Measurements from ENCODE around the gene IL7R.
A peak's percentile ranks its signal among the peaks of the same experiment; 100 is the strongest.
"Not testable (repeated sequence)": the region's sequence is repeated elsewhere in the genome, so short reads cannot be mapped to it uniquely, and the experiment has no call there.

Gene IL7R

GRCh38 chr5:35838370-35839042 lies 18.2 kb upstream of the IL7R start:
- no peak overlapping the region for H3K4me3 ChIP-seq (replicated peaks; ENCODE audit: low read depth, low read length)
- no peak for TF ChIP-seq CTCF (IDR thresholded peaks at IDR 0.05; ENCODE audit: low read depth, low read length, missing control alignments)
- no peak for DNase-seq (ENCODE audit: extremely low read depth, low read depth)

GRCh38 chr5:35842856-35843255 lies 13.8 kb upstream of the IL7R start:
- no peak for TF ChIP-seq CTCF (IDR thresholded peaks at IDR 0.05; ENCODE audit: low read depth, low read length, missing control alignments)
- DNase-seq (ENCODE audit: extremely low read depth, low read depth) = no peak
- H3K4me3 ChIP-seq (replicated peaks; ENCODE audit: low read depth, low read length) = no peak overlapping the region

GRCh38 chr5:35845508-35845907 lies 11.2 kb upstream of the IL7R start:
- not testable (repeated sequence) for H3K4me3 ChIP-seq (replicated peaks; ENCODE audit: low read depth, low read length); DNase-seq (ENCODE audit: extremely low read depth, low read depth)

- no peak overlapping the region for H3K4me3 ChIP-seq (replicated peaks; ENCODE audit: low read depth, low read length)
- no peak for TF ChIP-seq CTCF (IDR thresholded peaks at IDR 0.05; ENCODE audit: low read depth, low read length, missing control alignments)
- no peak for DNase-seq (ENCODE audit: extremely low read depth, low read depth)
These were observed 9.2 kb upstream of the IL7R start for GRCh38 chr5:35847491-35847890.

GRCh38 chr5:35847961-35848360 lies 8.7 kb upstream of the IL7R start:
- TF ChIP-seq CTCF (IDR thresholded peaks at IDR 0.05; ENCODE audit: low read depth, low read length, missing control alignments) = no peak
- DNase-seq (ENCODE audit: extremely low read depth, low read depth) = no peak
- no peak overlapping the region for H3K4me3 ChIP-seq (replicated peaks; ENCODE audit: low read depth, low read length)

- no peak for TF ChIP-seq CTCF (IDR thresholded peaks at IDR 0.05; ENCODE audit: low read depth, low read length, missing control alignments)
- H3K4me3 ChIP-seq (replicated peaks; ENCODE audit: low read depth, low read length) = no peak overlapping the region
- DNase-seq (ENCODE audit: extremely low read depth, low read depth) = no peak
These were observed 6.8 kb upstream of the IL7R start for GRCh38 chr5:35849860-35850259.

- no peak for DNase-seq (ENCODE audit: extremely low read depth, low read depth)
- H3K4me3 ChIP-seq (replicated peaks; ENCODE audit: low read depth, low read length) = peak overlapping the region; percentile 8
- no peak for TF ChIP-seq CTCF (IDR thresholded peaks at IDR 0.05; ENCODE audit: low read depth, low read length, missing control alignments)
These were observed 5.6 kb upstream of the IL7R start for GRCh38 chr5:35850967-35851680.
